Keratinocyte (primary cell): Measurements from ENCODE around the gene TADA2B. TPM values are rescaled to one million over a fixed set of nuclear protein-coding genes. Genes with fewer than 3 reads are reported as not detected.

Experiments
- DNase-seq: peaks from one replicate; pipeline ENCODE4 v3.0.0-alpha.2; 2011; ENCODE audit warnings: low read depth, missing footprints, low spot score
- FAIRE-seq: peaks from 2 replicates; lab custom pipeline; 2011; peaks lifted over from hg19 to GRCh38; lab: Jason Lieb, UNC
- H2AFZ ChIP-seq: 2 replicates; pipeline ENCODE4 v1.6.0; 2012; ENCODE audit warnings: low read length, control low read depth, inconsistent platforms; ENCODE audit not compliant: control insufficient read depth
- H3K27ac ChIP-seq: 2 replicates; pipeline ENCODE4 v1.5.1; 2011; ENCODE audit warnings: low read length; ENCODE audit not compliant: control insufficient read depth, insufficient read depth
- H3K27me3 ChIP-seq: 3 replicates; pipeline ENCODE4 v1.6.0; 2011; ENCODE audit warnings: low read length; ENCODE audit not compliant: control insufficient read depth, insufficient read depth; ENCODE audit errors: extremely low read depth
- H3K36me3 ChIP-seq, 2 experiments: 2 replicates in 1 of 2; 3 replicates in 1 of 2; pipeline ENCODE4 v1.5.1; 2011; ENCODE audit warnings: low read length in 2 of 2, mild to moderate bottlenecking in 1 of 2; ENCODE audit not compliant: control insufficient read depth in 2 of 2, insufficient read depth in 2 of 2; ENCODE audit errors: extremely low read depth in 1 of 2
- H3K4me1 ChIP-seq: 3 replicates; pipeline ENCODE4 v1.5.1; 2011; ENCODE audit warnings: low read length; ENCODE audit not compliant: control insufficient read depth, insufficient read depth; ENCODE audit errors: extremely low read depth
- H3K4me2 ChIP-seq: 3 replicates; pipeline ENCODE4 v1.6.0; 2011; ENCODE audit warnings: low read depth, low read length; ENCODE audit not compliant: control insufficient read depth, insufficient read depth; ENCODE audit errors: extremely low read depth
- H3K4me3 ChIP-seq, 3 experiments: fragments of 200-600 bp in 1 of 3; sonication (generic) in 1 of 3; 2 replicates in 2 of 3; 3 replicates in 1 of 3; pipeline ENCODE4 v1.5.1; 2011 to 2016; ENCODE audit warnings: low read length in 3 of 3, mild to moderate bottlenecking in 3 of 3, control low read depth in 2 of 3, inconsistent platforms in 1 of 3, low read depth in 1 of 3, mixed read lengths in 1 of 3, mixed run types in 1 of 3, moderate library complexity in 1 of 3; ENCODE audit not compliant: control insufficient read depth in 2 of 3, insufficient read depth in 2 of 3; ENCODE audit errors: extremely low read depth in 1 of 3
- H3K79me2 ChIP-seq: 2 replicates; pipeline ENCODE4 v1.6.0; 2012; ENCODE audit warnings: low read length; ENCODE audit not compliant: control insufficient read depth, insufficient read depth
- H3K9ac ChIP-seq: 3 replicates; pipeline ENCODE4 v1.6.0; 2011; ENCODE audit warnings: low read length; ENCODE audit not compliant: control insufficient read depth, insufficient read depth; ENCODE audit errors: extremely low read depth
- H3K9me1 ChIP-seq: 3 replicates; pipeline ENCODE4 v1.6.0; 2011; ENCODE audit warnings: low read length; ENCODE audit not compliant: control insufficient read depth, insufficient read depth; ENCODE audit errors: extremely low read depth
- H3K9me3 ChIP-seq: 2 replicates; pipeline ENCODE4 v1.5.1; 2012; ENCODE audit warnings: low read depth, low read length; ENCODE audit not compliant: control insufficient read depth
- H4K20me1 ChIP-seq: 3 replicates; pipeline ENCODE4 v1.6.0; 2011; ENCODE audit warnings: low read length; ENCODE audit not compliant: control insufficient read depth, insufficient read depth; ENCODE audit errors: extremely low read depth
- CTCF ChIP-seq, 3 experiments: IDR thresholded peaks in 1 of 3; conservative IDR thresholded peaks in 1 of 3; optimal IDR thresholded peaks in 1 of 3; 2 replicates in 2 of 3; 3 replicates in 1 of 3; pipeline versions ENCODE3 to v1.5.1; 2011; ENCODE audit warnings: low read length in 3 of 3, mild to moderate bottlenecking in 3 of 3, moderate library complexity in 2 of 3, control low read depth in 1 of 3, inconsistent platforms in 1 of 3; ENCODE audit not compliant: insufficient read depth in 2 of 3; ENCODE audit errors: extremely low read depth in 1 of 3
- EZH2 ChIP-seq: IDR thresholded peaks from one replicate; pipeline ENCODE4 v1.6.1; 2012; ENCODE audit warnings: inconsistent platforms, mild to moderate bottlenecking, low read length, moderate library complexity
- dilution Hi-C: fragments of 300-500 bp; cut with MboI; formaldehyde crosslinking; loops from one replicate; pipeline ENCODE4 v1.7.0; 2020; ENCODE audit warnings: low sequenced_read_pairs; ENCODE audit not compliant: extremely low pct_ligation_motif_present
- polyA plus RNA-seq, 5 experiments: library from polyadenylated mRNA; depleted of rRNA in 3 of 5; stranded (reverse) in 3 of 5; stranded (forward) in 1 of 5; unstranded in 1 of 5; fragments of >200 nt; gene quantifications; 1 replicate in 1 of 5; 2 replicates in 3 of 5; 3 replicates in 1 of 5; pipeline versions ENCODE4 v1.2.1 to v1.2.3, GENCODE V29; 2011 to 2012; ENCODE audit warnings: missing spikeins in 2 of 5, low read depth in 1 of 5, low replicate concordance in 1 of 5

The TADA2B gene
- polyA plus RNA-seq, 1 donor (not counting 4 experiments of a cell fraction or from before 2014, with no cell fraction given): 5.3 TPM

DNA sequence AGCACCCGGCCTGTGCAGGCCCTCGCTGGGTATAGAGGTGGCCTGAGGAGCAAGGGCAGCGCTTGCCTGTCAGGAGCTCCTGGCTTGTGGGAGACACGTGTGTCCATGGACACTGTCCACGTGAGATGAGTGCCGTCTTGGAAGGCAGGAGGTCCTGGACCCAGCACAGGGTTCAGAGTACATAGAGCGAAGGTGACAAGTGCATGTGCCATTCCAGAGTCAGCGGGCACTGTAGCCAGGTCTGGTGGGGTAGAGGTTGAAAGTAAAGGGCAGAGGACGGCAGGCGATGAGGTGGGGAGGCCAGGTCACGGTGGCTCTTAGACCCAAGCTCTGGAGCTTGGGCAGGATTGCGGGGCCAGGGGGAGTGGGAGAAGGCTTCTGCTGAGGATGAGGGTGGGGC, 28.4 kb upstream of the TADA2B start:
- Histone ChIP-seq H3K9me1 (no peaks in the 10 kb centered on the region), H3K9ac (no peak overlapping the region), H3K4me1 (no peaks in the 10 kb centered on the region), H3K27ac (no peak overlapping the region), H3K36me3 (peaks cover 52 to 54% of the 10 kb centered on the region in 2 experiments), H2AFZ (no peak overlapping the region), H3K27me3 (no peaks in the 10 kb centered on the region), H3K4me2 (no peak overlapping the region), H3K9me3 (no peaks in the 10 kb centered on the region), H3K4me3 (no peak overlapping the region), H4K20me1 (no peaks in the 10 kb centered on the region), H3K79me2 (peaks cover 6% of the 10 kb centered on the region)
- TF ChIP-seq EZH2 (no peak), CTCF (optimal IDR thresholded peaks at IDR 0.05 in 1 of 3, IDR thresholded peaks at IDR 0.05 in 1 of 3, conservative IDR thresholded peaks at IDR 0.05 in 1 of 3; ENCODE audit: extremely low read depth in 1 of 3, insufficient read depth in 2 of 3, low read length in 3 of 3) (no peak)
- DNase-seq: no peak
- dilution Hi-C loops: no loop called here
- FAIRE-seq: no peak

GRCh38 chr4:7015383-7016035, 27.7 kb upstream of the TADA2B start:
- Histone ChIP-seq H3K4me3 (no peak overlapping the region), H3K27me3 (no peaks in the 10 kb centered on the region), H3K36me3 (peaks cover 45 to 50% of the 10 kb centered on the region in 2 experiments), H4K20me1 (no peaks in the 10 kb centered on the region), H3K27ac (no peak overlapping the region), H3K9me1 (no peaks in the 10 kb centered on the region), H3K4me1 (no peaks in the 10 kb centered on the region), H3K4me2 (no peak overlapping the region), H3K9ac (no peak overlapping the region), H3K9me3 (no peaks in the 10 kb centered on the region), H2AFZ (no peak overlapping the region), H3K79me2 (peaks cover 6% of the 10 kb centered on the region)
- dilution Hi-C loops: no loop called here
- FAIRE-seq (no peak), DNase-seq (no peak)
- no peak for TF ChIP-seq EZH2
- no peak for TF ChIP-seq CTCF (optimal IDR thresholded peaks at IDR 0.05 in 1 of 3, IDR thresholded peaks at IDR 0.05 in 1 of 3, conservative IDR thresholded peaks at IDR 0.05 in 1 of 3; ENCODE audit: extremely low read depth in 1 of 3, insufficient read depth in 2 of 3, low read length in 3 of 3)
